ENCODE results near the gene MAN2A2.

DNA sequence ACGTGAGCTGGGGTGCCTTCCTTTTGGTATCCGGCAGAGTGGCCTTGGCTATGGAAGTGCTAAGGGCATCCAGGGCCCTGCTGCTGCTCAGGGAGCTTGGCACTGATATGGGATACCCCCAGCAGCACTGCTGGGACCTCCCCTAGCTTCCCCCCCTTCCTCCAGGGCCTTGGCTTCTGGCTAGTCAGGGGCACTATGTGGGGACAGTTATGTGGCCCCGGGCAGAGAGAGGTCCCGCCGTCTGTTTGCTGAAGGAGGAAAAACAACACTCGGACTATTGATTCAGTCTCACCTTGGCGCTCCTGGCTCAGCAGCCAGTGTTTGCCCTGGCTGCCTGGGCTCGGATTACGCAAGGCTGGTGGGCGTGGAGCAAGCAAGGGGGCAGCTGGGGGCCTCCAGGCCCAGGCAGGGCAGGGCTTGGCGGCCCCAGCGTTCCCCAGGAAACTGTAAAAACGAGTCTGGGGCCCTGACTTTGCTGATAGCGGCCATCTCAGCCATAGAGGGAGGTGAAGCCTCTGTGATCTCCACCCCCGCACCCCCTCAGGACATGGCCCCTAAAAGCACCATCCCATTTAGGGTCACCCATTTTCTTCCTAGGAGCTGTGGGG, 29.0 kb upstream of the MAN2A2 start:
- no peak for TF ChIP-seq POLR2AphosphoS5 (IDR thresholded peaks at IDR 0.05; ENCODE audit: insufficient read depth, low read depth, low read length)
- TF ChIP-seq, protein P1, sequence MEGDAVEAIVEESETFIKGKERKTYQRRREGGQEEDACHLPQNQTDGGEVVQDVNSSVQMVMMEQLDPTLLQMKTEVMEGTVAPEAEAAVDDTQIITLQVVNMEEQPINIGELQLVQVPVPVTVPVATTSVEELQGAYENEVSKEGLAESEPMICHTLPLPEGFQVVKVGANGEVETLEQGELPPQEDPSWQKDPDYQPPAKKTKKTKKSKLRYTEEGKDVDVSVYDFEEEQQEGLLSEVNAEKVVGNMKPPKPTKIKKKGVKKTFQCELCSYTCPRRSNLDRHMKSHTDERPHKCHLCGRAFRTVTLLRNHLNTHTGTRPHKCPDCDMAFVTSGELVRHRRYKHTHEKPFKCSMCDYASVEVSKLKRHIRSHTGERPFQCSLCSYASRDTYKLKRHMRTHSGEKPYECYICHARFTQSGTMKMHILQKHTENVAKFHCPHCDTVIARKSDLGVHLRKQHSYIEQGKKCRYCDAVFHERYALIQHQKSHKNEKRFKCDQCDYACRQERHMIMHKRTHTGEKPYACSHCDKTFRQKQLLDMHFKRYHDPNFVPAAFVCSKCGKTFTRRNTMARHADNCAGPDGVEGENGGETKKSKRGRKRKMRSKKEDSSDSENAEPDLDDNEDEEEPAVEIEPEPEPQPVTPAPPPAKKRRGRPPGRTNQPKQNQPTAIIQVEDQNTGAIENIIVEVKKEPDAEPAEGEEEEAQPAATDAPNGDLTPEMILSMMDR (IDR thresholded peaks at IDR 0.05; ENCODE audit: extremely low read depth in 1 of 2, insufficient read depth in 1 of 2, low read depth in 1 of 2, low read length in 2 of 2): no peak
- no peak for TF ChIP-seq GATA2 (IDR thresholded peaks at IDR 0.05; ENCODE audit: insufficient read depth, insufficient read length, low read depth, low read length)
- TF ChIP-seq POLR2A (IDR thresholded peaks at IDR 0.05; ENCODE audit: low read depth, low read length): no peak
- no peak for TF ChIP-seq FOS (IDR thresholded peaks at IDR 0.05; ENCODE audit: borderline replicate concordance, insufficient read depth, low read length)
- no peak for TF ChIP-seq JUN (IDR thresholded peaks at IDR 0.05; ENCODE audit: borderline replicate concordance, insufficient read depth, insufficient read length, low read depth)
- no peak for TF ChIP-seq EZH2 (IDR thresholded peaks at IDR 0.05; ENCODE audit: borderline replicate concordance, low read depth, low read length, severe bottlenecking)
